Stimulated activated CD4-positive, alpha-beta T cell treated with anti-CD3 and anti-CD28 coated beads, Interleukin-2, amount 100 ng/mL, for 48 hours (primary cell): ENCODE data around the gene CYP4A22.
"Not testable (repeated sequence)": the region's sequence is repeated elsewhere in the genome, so short reads cannot be mapped to it uniquely, and the experiment has no call there.

ENCODE experiments used
- DNase-seq, 2 donors: peaks; one replicate each; pipeline ENCODE4 v3.0.0-alpha.2; 2020

The CYP4A22 gene, protein sequence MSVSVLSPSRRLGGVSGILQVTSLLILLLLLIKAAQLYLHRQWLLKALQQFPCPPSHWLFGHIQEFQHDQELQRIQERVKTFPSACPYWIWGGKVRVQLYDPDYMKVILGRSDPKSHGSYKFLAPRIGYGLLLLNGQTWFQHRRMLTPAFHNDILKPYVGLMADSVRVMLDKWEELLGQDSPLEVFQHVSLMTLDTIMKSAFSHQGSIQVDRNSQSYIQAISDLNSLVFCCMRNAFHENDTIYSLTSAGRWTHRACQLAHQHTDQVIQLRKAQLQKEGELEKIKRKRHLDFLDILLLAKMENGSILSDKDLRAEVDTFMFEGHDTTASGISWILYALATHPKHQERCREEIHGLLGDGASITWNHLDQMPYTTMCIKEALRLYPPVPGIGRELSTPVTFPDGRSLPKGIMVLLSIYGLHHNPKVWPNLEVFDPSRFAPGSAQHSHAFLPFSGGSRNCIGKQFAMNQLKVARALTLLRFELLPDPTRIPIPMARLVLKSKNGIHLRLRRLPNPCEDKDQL

DNA sequence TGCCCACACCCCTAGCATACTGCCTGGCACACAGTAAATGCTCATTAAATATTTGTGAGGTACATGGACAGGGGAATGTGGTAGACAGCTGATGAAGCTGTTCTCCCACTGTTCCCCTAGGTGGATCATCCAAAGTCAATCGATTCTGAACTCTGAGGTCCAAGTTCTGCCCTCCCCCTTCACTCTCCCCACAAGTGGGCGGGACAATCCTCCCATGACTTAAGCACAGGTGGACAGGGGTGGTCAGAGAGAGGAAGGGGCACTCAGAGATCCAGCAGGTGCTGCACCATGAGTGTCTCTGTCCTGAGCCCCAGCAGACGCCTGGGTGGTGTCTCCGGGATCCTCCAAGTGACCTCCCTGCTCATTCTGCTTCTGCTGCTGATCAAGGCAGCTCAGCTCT is at the start of gene CYP4A22:
TSS of gene CYP4A22 (plus strand) at position 244 of the 400 bp plus-strand sequence. CDS start at position 289, 45 bp downstream.
- no peak for DNase-seq

DNA sequence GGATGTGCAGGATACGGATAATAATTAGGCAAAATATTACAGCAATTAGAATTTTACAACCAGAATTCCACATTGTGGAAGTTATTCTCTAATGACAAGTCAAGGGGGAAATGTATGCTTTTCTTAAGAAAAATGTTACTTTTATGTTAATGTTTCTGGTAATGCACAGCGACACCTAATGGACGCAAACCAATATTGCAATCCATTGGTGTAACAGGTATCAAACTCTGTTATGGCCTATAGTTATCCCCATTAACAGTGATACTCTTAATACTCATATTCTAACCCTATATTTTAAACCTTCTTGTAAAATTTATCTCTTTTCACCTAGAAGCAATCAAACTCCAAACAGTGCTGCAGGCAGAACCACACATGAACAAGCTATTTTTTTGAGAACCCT is 47.9 kb upstream of the CYP4A22 start:
- peak; percentile 3 to 34 for DNase-seq

DNA sequence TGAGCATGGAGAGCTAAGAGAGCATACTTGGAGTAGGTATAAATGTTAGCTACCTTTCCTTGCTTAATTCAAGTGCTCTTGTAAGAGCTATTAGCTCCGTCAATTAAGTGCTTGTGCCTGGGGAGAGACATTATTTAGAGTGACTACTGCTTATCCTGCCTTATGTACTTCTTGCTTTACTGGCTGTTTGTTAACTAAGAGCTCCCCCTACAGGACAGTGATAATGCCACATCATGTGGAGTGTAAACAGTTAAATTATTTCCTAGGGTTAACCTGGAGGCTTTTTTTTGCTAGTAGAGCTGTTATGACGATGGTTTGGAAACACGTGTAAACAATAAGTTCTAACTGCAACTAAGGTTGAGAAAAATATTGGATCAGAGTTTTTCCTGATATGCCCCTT is 45.8 kb upstream of the CYP4A22 start:
- DNase-seq, result not testable (repeated sequence)

DNA sequence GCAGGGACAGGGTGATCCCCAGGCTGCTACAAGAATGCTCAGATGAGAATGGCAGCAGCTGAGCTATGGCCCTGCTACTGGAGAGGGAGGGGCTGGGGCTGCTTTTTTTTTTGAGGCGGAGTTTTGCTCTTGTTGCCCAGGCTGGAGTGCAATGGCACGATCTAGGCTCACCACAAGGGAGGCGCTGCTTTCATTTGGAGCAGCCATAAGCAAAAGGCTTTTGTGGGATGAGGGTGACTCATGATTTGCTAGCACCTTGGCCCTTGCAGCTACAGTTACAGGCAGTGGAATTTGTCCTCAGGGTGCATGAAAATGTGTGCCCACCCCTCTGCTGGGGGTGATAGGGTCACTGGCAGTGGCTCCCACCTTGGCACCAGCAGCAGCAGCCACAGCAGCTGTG is 32.4 kb upstream of the CYP4A22 start:
- no peak for DNase-seq

DNA sequence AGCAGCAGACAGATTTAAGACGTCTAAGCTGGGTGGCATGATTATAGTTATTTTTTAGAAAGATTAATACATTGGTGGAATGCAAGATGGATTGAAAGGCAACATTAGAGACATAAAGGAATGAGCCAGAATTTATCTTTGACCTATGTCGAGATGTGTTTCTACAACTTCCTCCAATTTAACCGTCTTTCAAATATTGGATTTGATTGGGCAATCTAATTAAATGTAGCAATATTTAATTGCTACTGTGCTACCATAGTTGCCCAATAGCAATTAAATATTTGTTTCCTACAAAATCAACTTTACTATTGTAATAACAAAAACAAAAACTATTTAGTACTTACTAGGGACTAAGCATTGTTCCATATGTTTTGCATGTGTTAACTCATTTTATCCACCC is 30.4 kb upstream of the CYP4A22 start:
- no peak for DNase-seq

DNA sequence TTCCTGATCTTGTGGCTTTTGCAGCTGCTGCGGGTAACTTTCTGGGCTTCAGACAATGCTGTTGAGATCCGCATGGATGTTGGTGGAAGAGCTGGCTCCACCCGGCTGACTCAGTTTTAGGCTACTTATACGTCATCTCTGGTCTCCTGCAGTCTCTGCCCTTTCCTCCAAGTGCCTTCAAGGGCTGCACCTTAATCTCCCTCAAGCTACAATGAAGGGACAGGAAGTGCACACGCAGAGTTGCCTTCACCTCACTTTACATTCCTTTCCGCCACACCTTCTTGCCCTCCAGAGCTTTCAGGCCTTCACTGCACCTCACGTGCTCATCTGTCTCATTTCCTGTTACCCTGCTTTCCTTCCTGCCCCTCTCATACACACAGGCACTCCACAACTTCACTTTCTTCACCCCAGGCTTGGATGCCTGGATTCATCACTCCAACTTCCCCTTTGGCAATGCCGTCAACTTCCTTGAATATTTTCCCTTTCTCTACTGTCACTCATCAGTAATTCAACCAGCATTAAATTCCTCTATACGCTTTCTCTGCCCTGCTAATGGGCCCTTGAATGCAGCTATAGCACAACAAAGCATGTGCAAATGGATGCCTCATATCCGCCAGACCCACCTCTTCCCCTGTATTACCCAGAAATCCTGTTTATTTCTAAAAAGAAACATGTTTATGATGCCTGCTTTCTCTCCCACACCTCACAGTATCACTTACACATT is 29.2 kb upstream of the CYP4A22 start:
- DNase-seq, result not testable (repeated sequence)

DNA sequence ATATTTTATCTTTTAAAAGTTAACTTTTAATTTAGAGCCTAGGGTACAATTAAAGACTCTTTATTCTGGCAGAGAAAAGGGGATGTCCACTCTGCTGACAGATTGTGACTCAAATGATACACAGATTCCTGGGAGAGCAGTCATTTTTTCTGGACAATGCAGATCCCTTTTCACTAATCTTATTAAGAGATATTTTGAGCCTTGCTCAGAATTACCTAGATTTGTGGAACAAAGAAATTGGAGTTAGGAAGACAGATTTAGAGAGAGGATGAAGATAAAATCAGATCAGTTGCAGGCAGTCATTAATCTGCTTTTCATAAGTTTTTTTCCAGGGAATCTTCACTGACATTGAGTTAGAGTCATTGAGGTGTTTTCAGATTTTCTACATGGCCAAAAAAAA is 27.8 kb upstream of the CYP4A22 start:
- DNase-seq, result not testable (repeated sequence)

DNA sequence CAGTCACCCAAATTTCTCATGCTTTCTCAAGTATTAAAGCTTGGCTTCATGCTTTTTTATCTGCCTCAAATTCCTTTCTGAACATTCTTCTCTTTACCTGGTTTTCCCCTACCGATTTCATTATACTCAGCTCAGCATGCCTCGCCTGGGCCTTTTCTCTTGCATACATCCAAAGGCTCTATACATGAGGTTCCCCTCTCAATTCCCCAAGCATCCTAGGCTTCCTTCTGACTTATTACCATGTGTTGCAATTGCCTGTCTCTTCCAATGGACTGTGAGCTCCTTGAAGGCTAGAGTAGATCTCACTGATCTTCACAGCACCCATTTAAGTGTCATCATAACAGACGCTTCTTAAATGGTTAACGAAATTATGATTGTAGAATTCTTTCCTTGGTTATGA is 24.1 kb upstream of the CYP4A22 start:
- DNase-seq, result no peak

DNA sequence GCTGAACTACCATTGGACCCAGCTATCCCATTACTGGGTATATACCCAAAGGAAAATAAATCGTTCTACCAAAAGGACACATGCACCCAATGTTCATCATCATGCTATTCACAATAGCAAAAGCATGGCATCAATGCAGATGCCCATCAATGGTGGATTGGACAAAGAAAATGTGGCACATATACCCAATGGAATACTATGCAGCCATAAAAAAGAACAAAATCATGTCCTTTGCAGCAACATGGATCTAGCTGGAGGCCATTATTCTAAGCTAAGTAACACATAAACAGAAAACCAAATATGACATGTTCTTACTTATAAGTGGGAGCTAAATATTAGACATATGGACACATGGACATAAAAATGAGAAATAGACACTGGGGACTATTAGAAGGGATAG is 16.2 kb upstream of the CYP4A22 start:
- DNase-seq, result not testable (repeated sequence)

DNA sequence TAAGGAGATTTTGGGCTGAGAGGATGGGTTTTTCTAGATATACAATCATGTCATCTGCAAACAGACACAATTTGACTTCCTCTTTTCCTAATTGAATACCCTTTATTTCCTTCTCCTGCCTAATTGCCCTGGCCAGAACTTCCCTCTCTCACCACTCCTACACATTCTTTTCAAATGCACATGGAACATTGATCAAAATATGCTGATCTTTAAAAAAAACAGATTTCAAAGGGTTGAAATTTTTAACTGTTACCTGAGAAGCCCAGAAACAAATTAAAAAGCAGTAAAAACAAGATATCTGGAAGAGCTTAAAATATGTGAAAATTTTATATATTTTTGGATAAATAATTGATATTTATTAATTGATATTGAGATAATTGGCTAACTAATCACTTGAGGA is 12.4 kb upstream of the CYP4A22 start:
- not testable (repeated sequence) for DNase-seq

DNA sequence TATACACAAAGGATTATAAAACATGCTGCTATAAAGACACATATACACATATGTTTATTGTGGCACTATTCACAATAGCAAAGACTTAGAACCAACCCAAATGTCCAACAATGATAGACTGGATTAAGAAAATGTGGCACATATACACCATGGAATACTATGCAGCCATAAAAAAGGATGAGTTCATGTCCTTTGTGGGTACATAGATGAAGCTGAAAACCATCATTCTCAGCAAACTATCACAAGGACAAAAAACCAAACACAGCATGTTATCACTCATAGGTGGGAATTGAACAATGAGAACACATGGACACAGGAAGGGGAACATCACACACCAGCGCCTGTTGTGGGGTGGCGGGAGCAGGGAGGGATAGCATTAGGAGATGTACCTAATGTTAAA is 10.2 kb upstream of the CYP4A22 start:
- DNase-seq, result not testable (repeated sequence)

DNA sequence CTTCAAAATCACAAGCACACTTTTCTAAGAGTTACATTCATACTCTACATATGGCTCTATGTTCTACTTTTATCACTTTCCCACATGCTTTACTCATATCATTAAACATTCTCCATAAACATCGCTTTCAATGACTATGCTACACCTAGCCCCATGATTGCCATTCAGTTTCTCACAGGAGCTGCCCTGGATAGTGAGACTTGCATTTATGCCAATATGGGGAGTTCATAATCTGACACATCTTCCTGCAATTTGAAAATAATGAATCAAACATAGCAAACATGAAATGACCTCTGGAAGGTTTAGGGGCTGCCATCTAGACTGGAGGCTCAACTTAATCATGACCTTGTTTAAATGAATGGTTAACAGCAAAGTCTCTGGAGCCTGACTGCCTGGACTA is 9.0 kb upstream of the CYP4A22 start:
- DNase-seq, result no peak

DNA sequence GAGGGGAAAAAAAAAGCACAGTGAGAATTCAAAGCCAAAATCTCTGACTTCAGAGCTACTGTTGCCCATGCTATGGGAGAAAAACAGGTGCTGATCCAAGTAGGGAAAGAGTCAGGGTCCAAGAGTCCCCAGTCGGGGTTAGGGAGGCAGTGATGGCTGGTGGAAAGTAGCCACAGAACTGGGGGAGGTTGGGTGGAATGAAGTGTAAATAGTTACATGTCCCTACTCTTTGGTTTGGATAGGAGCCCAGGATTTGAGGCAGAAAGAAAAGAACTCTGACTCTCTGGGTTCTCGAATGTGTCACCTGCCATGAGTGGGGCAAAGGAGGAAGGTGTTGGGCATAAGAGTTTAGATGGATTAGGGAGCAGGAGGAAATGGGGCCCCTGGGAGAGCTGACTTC is 8.4 kb upstream of the CYP4A22 start:
- not testable (repeated sequence) for DNase-seq

DNA sequence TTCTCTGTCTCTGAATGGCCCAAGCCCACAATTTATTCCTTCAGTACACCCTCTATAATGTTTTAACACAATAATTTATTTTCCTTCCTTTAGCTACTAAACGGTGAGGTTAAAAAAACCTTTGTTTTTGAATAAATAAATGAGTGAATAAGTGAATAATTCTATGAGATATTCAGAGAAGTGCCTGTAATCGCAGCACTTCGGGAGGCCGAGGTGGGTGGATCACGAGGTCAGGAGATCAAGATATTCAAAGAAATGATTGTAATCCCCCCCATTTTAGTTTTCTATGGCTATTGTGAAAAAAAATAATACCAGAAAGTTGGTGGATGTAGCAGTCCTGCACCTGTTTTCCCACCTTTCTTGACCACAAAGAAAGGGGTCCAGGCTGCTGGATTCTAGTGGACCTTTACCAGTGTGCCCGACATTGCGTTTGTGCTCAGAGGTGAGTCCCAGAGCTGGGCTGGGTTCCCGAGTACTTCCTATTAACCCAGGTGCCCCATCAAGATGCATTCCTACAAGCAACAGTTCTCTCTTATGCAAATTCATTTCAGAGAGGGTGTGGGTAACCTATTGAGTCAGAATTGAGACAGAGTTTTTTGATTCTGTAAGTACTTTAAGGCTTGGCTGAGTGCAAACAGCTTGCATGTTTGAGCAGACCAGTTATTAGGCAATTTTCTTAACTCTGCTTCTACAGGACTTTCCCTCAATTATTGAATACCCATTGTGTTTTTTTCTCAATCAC is 7.6 kb upstream of the CYP4A22 start:
- not testable (repeated sequence) for DNase-seq

DNA sequence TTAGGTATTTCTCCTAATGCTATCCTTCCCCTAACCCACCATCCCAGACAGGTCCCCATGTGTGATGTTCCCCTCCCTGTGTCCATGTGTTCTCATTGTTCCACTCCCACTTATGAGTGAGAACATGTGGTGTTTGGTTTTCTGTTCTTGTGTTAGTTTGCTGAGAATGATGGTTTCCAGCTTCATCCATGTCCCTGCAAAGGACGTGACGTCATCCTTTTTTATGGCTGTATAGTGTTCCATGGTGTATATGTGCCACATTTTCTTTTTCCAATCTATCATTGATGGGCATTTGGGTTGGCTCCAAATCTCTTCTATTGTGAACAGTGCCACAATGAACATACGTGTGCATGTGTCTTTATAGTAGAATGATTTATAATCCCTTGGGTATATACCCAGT is 4.6 kb upstream of the CYP4A22 start:
- not testable (repeated sequence) for DNase-seq

DNA sequence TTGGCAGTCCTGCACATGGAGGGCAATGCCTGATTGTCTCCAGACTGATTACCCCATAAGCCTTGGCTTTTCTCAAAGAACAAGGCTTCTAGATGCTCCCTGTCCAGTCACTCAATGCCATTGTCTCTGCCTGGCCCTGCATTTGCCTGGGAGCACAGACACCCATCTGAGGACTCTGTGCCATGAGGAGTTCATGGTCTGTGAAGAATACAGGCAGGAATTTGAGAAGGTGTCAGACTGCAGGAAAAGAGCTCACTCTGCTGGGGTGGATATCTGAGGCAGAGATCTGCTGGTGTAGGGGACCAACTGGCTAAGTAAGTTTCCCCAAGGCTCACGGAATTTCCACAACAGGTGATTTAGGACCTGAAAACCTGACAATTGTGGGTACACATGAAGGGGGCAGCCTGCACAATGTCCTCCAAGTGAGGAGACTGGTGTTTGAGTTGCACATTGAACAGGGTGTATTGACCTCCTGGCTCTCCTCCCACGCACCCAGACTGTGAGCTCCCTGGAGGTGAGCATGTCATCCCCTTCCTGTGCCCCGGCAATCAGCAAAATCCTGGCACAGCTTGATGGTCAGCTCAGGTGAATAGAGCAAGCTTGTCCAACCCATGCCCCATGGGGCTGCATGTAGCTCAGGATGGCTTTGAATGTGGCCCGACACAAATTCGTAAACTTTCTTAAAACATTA is 829 bp downstream of the CYP4A22 start:
- DNase-seq, result no peak

DNA sequence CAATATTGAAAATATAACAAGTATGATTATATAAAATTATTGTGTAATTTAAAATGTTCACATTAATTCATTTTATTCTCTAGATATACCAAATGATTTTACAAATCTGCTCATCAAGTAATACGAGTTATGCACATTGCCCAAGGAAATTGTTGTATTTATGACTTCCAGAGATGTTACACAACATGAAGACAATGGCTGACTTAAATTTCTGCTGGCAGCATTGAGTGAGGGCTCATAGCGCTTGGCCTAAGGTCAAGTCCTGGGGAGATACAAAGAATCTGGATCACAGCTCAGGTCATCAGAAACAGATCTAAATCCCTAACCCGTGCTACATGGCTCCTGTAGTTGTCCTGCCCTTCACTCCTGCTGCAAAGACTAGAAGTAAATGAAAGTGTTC is 3.1 kb downstream of the CYP4A22 start:
- DNase-seq, result not testable (repeated sequence)

DNA sequence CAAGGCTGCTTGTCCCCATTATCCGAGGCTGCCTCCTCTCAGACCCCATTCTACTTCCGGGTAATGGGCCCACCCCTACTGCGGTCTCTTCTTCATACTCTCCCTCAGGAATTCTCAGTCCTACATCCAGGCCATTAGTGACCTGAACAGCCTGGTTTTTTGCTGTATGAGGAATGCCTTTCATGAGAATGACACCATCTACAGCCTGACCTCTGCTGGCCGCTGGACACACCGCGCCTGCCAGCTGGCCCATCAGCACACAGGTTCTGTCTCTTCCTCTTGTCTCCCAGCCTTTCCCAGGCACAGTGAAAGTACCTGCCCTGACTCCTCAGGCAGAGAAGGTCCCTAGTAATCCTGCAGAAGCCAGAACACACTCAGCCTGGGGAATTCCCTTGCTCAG is 6.4 kb downstream of the CYP4A22 start:
- DNase-seq, result not testable (repeated sequence)

DNA sequence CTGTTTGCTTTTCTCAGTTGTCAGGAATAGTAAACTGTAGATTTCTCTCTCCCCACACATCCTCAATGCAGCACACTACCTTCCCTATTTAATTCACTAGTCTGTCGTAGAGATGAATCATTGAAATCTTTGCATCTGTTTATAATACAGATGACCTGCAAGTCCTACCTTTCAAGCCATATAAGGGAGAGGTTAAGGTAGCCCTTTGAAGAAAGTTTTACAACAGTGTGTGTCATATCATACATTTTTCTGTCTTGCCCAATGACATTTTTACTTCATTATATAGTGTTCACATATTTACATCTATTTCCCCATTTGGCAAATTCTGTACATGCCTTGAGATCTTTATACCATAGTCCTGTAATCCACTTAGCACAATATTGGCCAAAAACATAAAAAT is 9.3 kb downstream of the CYP4A22 start:
- DNase-seq, result not testable (repeated sequence)

DNA sequence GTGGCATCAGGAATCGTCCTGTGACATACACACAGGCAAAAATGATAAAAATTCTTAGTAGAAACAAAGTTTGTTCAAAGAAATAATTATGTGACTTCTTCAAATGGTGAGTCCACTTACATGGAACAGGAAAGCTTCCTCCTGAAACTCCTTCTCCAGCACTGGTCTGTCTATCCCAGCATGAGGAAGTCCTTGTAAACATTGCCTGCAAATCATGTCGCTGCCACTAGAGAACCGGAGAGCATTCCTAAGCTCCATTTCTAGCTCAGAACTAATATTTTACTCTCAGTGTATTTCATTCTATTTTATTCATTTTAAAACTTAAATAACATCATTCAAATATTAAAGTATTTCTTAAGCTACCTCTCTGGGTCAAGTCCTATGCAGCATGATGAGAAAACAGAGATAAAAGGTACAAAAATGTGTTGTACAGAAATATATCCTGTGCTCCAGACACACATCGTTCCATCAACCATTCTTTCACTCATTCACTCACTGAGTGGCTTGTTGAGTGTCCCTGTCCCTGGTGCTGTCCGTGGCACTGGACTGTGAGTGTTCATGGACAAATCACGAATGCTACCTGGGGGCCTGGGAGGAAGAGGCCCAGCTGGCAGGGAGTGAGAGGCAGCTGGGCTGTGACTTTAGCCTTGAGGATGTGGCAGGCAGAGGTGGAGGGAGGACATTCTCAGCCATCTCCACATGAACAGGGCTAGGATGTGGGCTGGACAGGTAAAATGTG is 10.0 kb downstream of the CYP4A22 start:
- no peak for DNase-seq

DNA sequence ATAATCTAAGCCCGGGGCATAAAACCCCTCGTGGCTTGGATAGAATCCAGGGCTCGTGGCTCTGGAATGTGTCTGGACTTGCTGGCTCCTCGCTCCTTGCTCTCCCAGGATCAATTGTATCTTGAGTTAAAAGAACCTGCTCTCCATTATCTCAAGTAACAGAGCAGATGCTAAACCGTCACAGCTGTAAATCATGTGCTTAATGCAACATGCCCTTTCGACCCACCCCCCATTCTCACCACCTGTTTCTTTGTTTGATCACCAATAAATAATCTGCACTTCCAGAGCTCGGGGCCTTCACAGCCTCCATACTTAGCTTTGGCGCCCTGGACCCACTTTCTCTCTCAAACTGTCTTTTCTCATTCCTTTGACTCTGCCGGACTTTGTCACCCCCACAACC is 11.9 kb downstream of the CYP4A22 start:
- not testable (repeated sequence) for DNase-seq

DNA sequence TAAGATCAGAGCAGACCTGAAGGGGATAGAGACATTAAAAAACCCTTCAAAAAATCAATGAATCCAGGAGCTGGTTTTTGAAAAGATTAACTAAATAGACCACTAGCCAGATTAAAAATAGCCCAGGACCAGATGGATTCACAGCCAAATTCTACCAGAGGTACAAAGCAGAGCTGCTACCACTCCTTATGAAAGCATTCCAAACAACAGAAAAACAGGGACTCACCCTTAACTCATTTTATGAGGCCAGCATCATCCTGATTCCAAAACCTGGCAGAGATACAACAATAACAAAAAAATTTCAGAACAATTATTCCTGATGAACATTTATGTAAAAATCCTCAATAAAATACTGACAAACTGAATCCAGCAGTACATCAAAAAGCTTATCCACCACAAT is 19.2 kb downstream of the CYP4A22 start:
- not testable (repeated sequence) for DNase-seq
